OCI-LY7 (cell line): Measurements from ENCODE around the gene MTERF4.

Experiments
- EZH2phosphoT487 ChIP-seq: fragments of 200-600 bp; sonication (generic); IDR thresholded peaks from 2 replicates; pipeline ENCODE4 v1.6.1; 2018; ENCODE audit warnings: low read depth, borderline replicate concordance, mild to moderate bottlenecking, mixed run types, antibody characterized with exemption, low read length, moderate library complexity, mixed read lengths
- TF ChIP-seq, protein P1 (sequence below): fragments of 200-600 bp; sonication (generic); conservative IDR thresholded peaks from 2 replicates; pipeline ENCODE4 v1.5.1; 2014; ENCODE audit warnings: mild to moderate bottlenecking, antibody characterized with exemption, low read length, moderate library complexity, mixed read lengths

DNA sequence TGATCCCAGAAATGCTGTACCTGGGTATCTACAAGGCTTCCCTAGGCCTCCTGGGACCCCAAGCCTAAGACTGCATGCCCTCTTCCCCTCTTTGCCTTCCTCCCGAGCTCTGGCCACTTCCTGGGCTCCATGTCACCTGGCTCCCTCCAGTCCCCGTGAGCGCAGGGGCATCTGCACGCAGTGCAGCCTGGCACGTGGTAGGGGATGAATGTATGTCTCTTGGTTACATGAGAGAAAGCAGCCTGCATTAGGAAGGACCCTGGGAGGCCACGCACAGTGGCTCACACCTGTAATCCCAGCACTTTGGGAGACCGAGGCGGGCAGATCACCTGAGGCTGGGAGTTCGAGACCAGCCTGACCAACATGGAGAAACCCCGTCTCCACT, 31.3 kb upstream of the MTERF4 start:
- TF ChIP-seq, protein P1, sequence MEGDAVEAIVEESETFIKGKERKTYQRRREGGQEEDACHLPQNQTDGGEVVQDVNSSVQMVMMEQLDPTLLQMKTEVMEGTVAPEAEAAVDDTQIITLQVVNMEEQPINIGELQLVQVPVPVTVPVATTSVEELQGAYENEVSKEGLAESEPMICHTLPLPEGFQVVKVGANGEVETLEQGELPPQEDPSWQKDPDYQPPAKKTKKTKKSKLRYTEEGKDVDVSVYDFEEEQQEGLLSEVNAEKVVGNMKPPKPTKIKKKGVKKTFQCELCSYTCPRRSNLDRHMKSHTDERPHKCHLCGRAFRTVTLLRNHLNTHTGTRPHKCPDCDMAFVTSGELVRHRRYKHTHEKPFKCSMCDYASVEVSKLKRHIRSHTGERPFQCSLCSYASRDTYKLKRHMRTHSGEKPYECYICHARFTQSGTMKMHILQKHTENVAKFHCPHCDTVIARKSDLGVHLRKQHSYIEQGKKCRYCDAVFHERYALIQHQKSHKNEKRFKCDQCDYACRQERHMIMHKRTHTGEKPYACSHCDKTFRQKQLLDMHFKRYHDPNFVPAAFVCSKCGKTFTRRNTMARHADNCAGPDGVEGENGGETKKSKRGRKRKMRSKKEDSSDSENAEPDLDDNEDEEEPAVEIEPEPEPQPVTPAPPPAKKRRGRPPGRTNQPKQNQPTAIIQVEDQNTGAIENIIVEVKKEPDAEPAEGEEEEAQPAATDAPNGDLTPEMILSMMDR: no peak
- TF ChIP-seq EZH2phosphoT487: no peak
